Caco-2 (cell line): ENCODE measurements around the gene SGCB. TPM values are rescaled to one million over a fixed set of nuclear protein-coding genes. Genes with fewer than 3 reads are reported as not detected.

Experiments
- BruUV-seq: library from RNA; stranded (reverse); fragments of 400-500 nt; replicated peaks from 2 replicates; lab custom pipeline; 2021; lab: Mats Ljungman, UMichigan
- CTCF ChIA-PET: fragments of 300-600 bp; sonication (Branson Sonifier 250); formaldehyde crosslinking; loops from one replicate; lab custom pipeline; 2022; ENCODE audit warnings: antibody characterized with exemption; lab: Charles Lee
- POLR2A ChIA-PET: fragments of 300-600 bp; sonication (Branson Sonifier 250); formaldehyde crosslinking; loops from one replicate; lab custom pipeline; 2022; ENCODE audit warnings: antibody characterized with exemption; lab: Charles Lee
- DNase-seq, 2 experiments: peaks; one replicate each; pipeline versions ENCODE4 v3.0.0 to v3.0.0-alpha.2; 2020 to 2022
- H3K27me3 ChIP-seq: replicated peaks from 2 replicates; pipeline ENCODE4 v1.6.0; 2011; ENCODE audit warnings: low read length; ENCODE audit not compliant: control insufficient read depth, insufficient read depth
- H3K36me3 ChIP-seq: 2 replicates; pipeline ENCODE4 v1.5.1; 2011; ENCODE audit warnings: low read length; ENCODE audit not compliant: control insufficient read depth, insufficient read depth
- H3K4me1 ChIP-seq: fragments of 250-450 bp; sonication (Bioruptor Pico); 2 replicates; pipeline ENCODE4 v1.5.1; 2020; ENCODE audit warnings: mild to moderate bottlenecking
- H3K4me3 ChIP-seq: 2 replicates; pipeline ENCODE4 v1.5.1; 2011; ENCODE audit warnings: low read depth, mild to moderate bottlenecking, control low read depth, low read length
- H3K9me3 ChIP-seq: fragments of 250-450 bp; sonication (Bioruptor Pico); 2 replicates; pipeline ENCODE4 v1.5.1; 2020; ENCODE audit warnings: mild to moderate bottlenecking, moderate library complexity
- H3K27ac Mint-ChIP-seq: one replicate; pipeline ENCODE4 v1.8.0; 2022; ENCODE audit warnings: mixed read lengths; ENCODE audit not compliant: unreplicated experiment
- H3K27me3 Mint-ChIP-seq: one replicate; pipeline ENCODE4 v1.8.0; 2022; ENCODE audit warnings: mixed read lengths; ENCODE audit not compliant: insufficient read depth, unreplicated experiment
- H3K36me3 Mint-ChIP-seq: one replicate; pipeline ENCODE4 v1.8.0; 2022; ENCODE audit warnings: mild to moderate bottlenecking, mixed read lengths; ENCODE audit not compliant: insufficient read depth, unreplicated experiment
- H3K4me1 Mint-ChIP-seq: one replicate; pipeline ENCODE4 v1.8.0; 2022; ENCODE audit warnings: low read depth, mixed read lengths; ENCODE audit not compliant: unreplicated experiment
- H3K4me3 Mint-ChIP-seq: one replicate; pipeline ENCODE4 v1.8.0; 2022; ENCODE audit warnings: mild to moderate bottlenecking, moderate library complexity, mixed read lengths; ENCODE audit not compliant: unreplicated experiment
- H3K9me3 Mint-ChIP-seq: one replicate; pipeline ENCODE4 v1.8.0; 2022; ENCODE audit warnings: mixed read lengths; ENCODE audit not compliant: unreplicated experiment
- CTCF ChIP-seq, 2 experiments: fragments of 200-600 bp in 1 of 2; IDR thresholded peaks; 1 replicate in 1 of 2; 2 replicates in 1 of 2; pipeline versions ENCODE4 v1.5.1 to v1.8.0; 2011 to 2022; ENCODE audit warnings: antibody characterized with exemption in 1 of 2, control low read depth in 1 of 2, inconsistent platforms in 1 of 2, low read depth in 1 of 2, low read length in 1 of 2, mild to moderate bottlenecking in 1 of 2, moderate library complexity in 1 of 2; ENCODE audit not compliant: insufficient read depth in 1 of 2, severe bottlenecking in 1 of 2, unreplicated experiment in 1 of 2
- intact Hi-C: fragments of 100-400 bp; cut with micrococcal nuclease; formaldehyde crosslinking; loops from one replicate; pipeline ENCODE4 v1.10.0; 2022; ENCODE audit not compliant: unreplicated experiment
- total RNA-seq: library from RNA; stranded (reverse); gene quantifications from 2 replicates; pipeline ENCODE4 v1.2.3, GENCODE V29; 2022

The SGCB gene
- total RNA-seq, 1 experiment from 2014 or later, result 7.2 TPM

- no TSS peak for BruUV-seq
- no peak for TF ChIP-seq CTCF (IDR thresholded peaks at IDR 0.05; ENCODE audit: insufficient read depth in 1 of 2, low read depth in 1 of 2, low read length in 1 of 2, severe bottlenecking in 1 of 2, unreplicated experiment in 1 of 2)
- ChIA-PET POLR2A (no interaction called here), CTCF (no interaction called here)
- Histone ChIP-seq H3K4me1 (peaks cover 3% of the 10 kb centered on the region; the same call in 1 of the 2 replicates), H3K4me3 (no peak within 1 kb of the TSS), H3K36me3 (no peaks in the 10 kb centered on the region), H3K27me3 (no peaks in the 10 kb centered on the region), H3K9me3 (no peaks in the 10 kb centered on the region)
- Mint-ChIP-seq H3K9me3 (no peaks in the 10 kb centered on the region), H3K4me3 (no peak within 1 kb of the TSS), H3K27ac (no peak within 1 kb of the TSS), H3K4me1 (no peaks in the 10 kb centered on the region), H3K36me3 (no peaks in the 10 kb centered on the region), H3K27me3 (no peaks in the 10 kb centered on the region)
- intact Hi-C loops, result loop anchor here (10.0 kb wide), 1 partner anchor 65 kb away; no protein-coding TSS in a partner anchor
- no peak for DNase-seq
Observed at GRCh38 chr4:52019936-52020657, 18.0 kb downstream of the SGCB start, which contains the start of gene LRRC66. LRRC66 (minus strand) TSS chr4:52020363; CDS start chr4:52017613, 2,750 bp downstream.

GRCh38 chr4:52017814-52018213, 20.3 kb downstream of the SGCB start:
- Histone ChIP-seq H3K4me1 (peaks cover 3% of the 10 kb centered on the region; the same call in 1 of the 2 replicates), H3K4me3 (no peak overlapping the region), H3K27me3 (no peaks in the 10 kb centered on the region), H3K36me3 (no peaks in the 10 kb centered on the region), H3K9me3 (no peaks in the 10 kb centered on the region)
- ChIA-PET CTCF (no interaction called here), POLR2A (no interaction called here)
- Mint-ChIP-seq H3K27me3 (no peaks in the 10 kb centered on the region), H3K36me3 (no peaks in the 10 kb centered on the region), H3K4me3 (no peak overlapping the region), H3K4me1 (no peaks in the 10 kb centered on the region), H3K9me3 (no peaks in the 10 kb centered on the region), H3K27ac (no peak overlapping the region)
- no peak for DNase-seq
- no peak for TF ChIP-seq CTCF (IDR thresholded peaks at IDR 0.05; ENCODE audit: insufficient read depth in 1 of 2, low read depth in 1 of 2, low read length in 1 of 2, severe bottlenecking in 1 of 2, unreplicated experiment in 1 of 2)
- no TSS peak for BruUV-seq
- intact Hi-C loops, result loop anchor here (10.0 kb wide), 1 partner anchor 63 kb away; no protein-coding TSS in a partner anchor

- Mint-ChIP-seq H3K4me3 (no peak overlapping the region), H3K36me3 (no peaks in the 10 kb centered on the region), H3K4me1 (no peaks in the 10 kb centered on the region), H3K27me3 (no peaks in the 10 kb centered on the region), H3K27ac (no peak overlapping the region), H3K9me3 (no peaks in the 10 kb centered on the region)
- intact Hi-C loops, result loop anchor here (10.0 kb wide), 1 partner anchor 62 kb away; no protein-coding TSS in a partner anchor
- peaks cover 3% of the 10 kb centered on the region; the same call in 1 of the 2 replicates for H3K4me1 ChIP-seq
- H3K27me3 ChIP-seq, result no peaks in the 10 kb centered on the region
- DNase-seq, result no peak
- BruUV-seq, result no TSS peak
- no peak overlapping the region for H3K4me3 ChIP-seq
- no peaks in the 10 kb centered on the region for H3K36me3 ChIP-seq
- CTCF ChIA-PET, result no interaction called here
- no peaks in the 10 kb centered on the region for H3K9me3 ChIP-seq
- no peak for TF ChIP-seq CTCF (IDR thresholded peaks at IDR 0.05; ENCODE audit: insufficient read depth in 1 of 2, low read depth in 1 of 2, low read length in 1 of 2, severe bottlenecking in 1 of 2, unreplicated experiment in 1 of 2)
- POLR2A ChIA-PET, result no interaction called here
Observed at GRCh38 chr4:52016981-52017380, 21.1 kb downstream of the SGCB start.
